Spleen (tissue), 11 donors: ENCODE measurements around the gene ABTB1. TPM values are rescaled to one million over a fixed set of nuclear protein-coding genes. Genes with fewer than 3 reads are reported as not detected.

Experiments
- DNase-seq: peaks from one replicate; pipeline ENCODE4 v3.0.0-alpha.2; 2020
- H3K27ac ChIP-seq, 8 donors: fragments of 200-600 bp; sonication (generic) in 7 of 8; 1 replicate in 4 of 8; 2 replicates in 4 of 8; pipeline versions ENCODE4 v1.5.0 to v1.8.0; 2016 to 2021; ENCODE audit warnings: inconsistent platforms in 4 of 8, mild to moderate bottlenecking in 4 of 8, moderate library complexity in 1 of 8
- H3K27me3 ChIP-seq, 7 donors: fragments of 200-600 bp; sonication (generic) in 6 of 7; replicated peaks in 1 of 7; 1 replicate in 4 of 7; 2 replicates in 3 of 7; pipeline versions ENCODE4 v1.5.0 to v1.8.0; 2016 to 2021; ENCODE audit warnings: inconsistent platforms in 3 of 7, mild to moderate bottlenecking in 1 of 7
- H3K36me3 ChIP-seq, 6 donors: fragments of 200-600 bp; sonication (generic) in 5 of 6; 1 replicate in 4 of 6; 2 replicates in 2 of 6; pipeline versions ENCODE4 v1.5.0 to v1.8.0; 2016 to 2021; ENCODE audit warnings: inconsistent platforms in 2 of 6
- H3K4me1 ChIP-seq, 6 donors: fragments of 200-600 bp; sonication (generic) in 5 of 6; 1 replicate in 3 of 6; 2 replicates in 3 of 6; pipeline versions ENCODE4 v1.5.0 to v1.8.0; 2016 to 2021; ENCODE audit warnings: inconsistent platforms in 3 of 6
- H3K4me3 ChIP-seq, 8 donors: fragments of 200-600 bp; sonication (generic) in 7 of 8; 1 replicate in 4 of 8; 2 replicates in 4 of 8; pipeline versions ENCODE4 v1.5.0 to v1.8.0; 2016 to 2021; ENCODE audit warnings: inconsistent platforms in 4 of 8, mild to moderate bottlenecking in 4 of 8, moderate library complexity in 2 of 8
- H3K9me3 ChIP-seq, 8 donors: fragments of 200-600 bp; sonication (generic) in 7 of 8; 1 replicate in 4 of 8; 2 replicates in 4 of 8; pipeline versions ENCODE4 v1.5.0 to v1.8.0; 2016 to 2021; ENCODE audit warnings: inconsistent platforms in 4 of 8
- POLR2A ChIP-seq, 3 donors: fragments of 450-650 bp; IDR thresholded peaks; one replicate each; pipeline ENCODE4 v1.5.1; 2017; ENCODE audit warnings: antibody characterized with exemption in 3 of 3, mild to moderate bottlenecking in 1 of 3
- POLR2AphosphoS5 ChIP-seq, 3 donors: sonication (generic); formaldehyde crosslinking; IDR thresholded peaks; one replicate each; pipeline ENCODE4 v1.5.1; 2017; ENCODE audit warnings: antibody characterized with exemption in 3 of 3
- WGBS, 5 donors: extraction: QIAGEN DNeasy Blood & Tissue Kit in 3 of 5; methylation state at CpG; one replicate each; pipeline versions ENCODE4 v1.1.5 to v1.1.7; 2013 to 2018; 5-methylcytosine and 5-hydroxymethylcytosine counted together
- intact Hi-C: fragments of 100-400 bp; cut with DNase I; formaldehyde crosslinking; loops from one replicate; pipeline ENCODE4 v1.15.0; 2023; ENCODE audit warnings: low total_unique reads
- polyA plus RNA-seq, 3 donors: library from polyadenylated mRNA; stranded (reverse); fragments of 200-250 nt; gene quantifications; one replicate each; pipeline ENCODE4 v1.2.1, GENCODE V29; 2013
- total RNA-seq, 7 donors: library from RNA; depleted of rRNA in 3 of 7; stranded (reverse); fragments of >200 nt in 3 of 7; fragmentation: NEBNext Ultra II Directional in 4 of 7; extraction: Animal tissue kit (Norgen Biotek cat#: 25700) in 4 of 7; gene quantifications; one replicate each; pipeline versions ENCODE4 v1.1.0 to v1.2.1, GENCODE V29; 2016 to 2021
- TF ChIP-seq, protein P1 (sequence below), 11 experiments: fragments of 200-600 bp in 7 of 11; fragments of 450-650 bp in 4 of 11; sonication (generic) in 4 of 11; IDR thresholded peaks in 8 of 11; conservative IDR thresholded peaks in 3 of 11; 1 replicate in 7 of 11; 2 replicates in 4 of 11; pipeline versions ENCODE4 v1.4.0 to v1.8.0; 2016 to 2021; ENCODE audit warnings: antibody characterized with exemption in 11 of 11, inconsistent platforms in 4 of 11, mild to moderate bottlenecking in 1 of 11
- donor health status: healthy with polysubstance abuse.
- donor health status: DM: no; HTN: no; CAD: no; lungs with moderate emphysema.
- donor health status: DM: no; HTN: no; CAD: no.
- donor health status: Bipolar disorder and iron deficiency.
- donor health status: healthy.
- donor health status: DM: no; HTN: no; CAD: no.
- donor health status: DM: yes; HTN: yes; CAD: no.

The ABTB1 gene
- total and polyA plus RNA-seq, 10 donors, result 57.9 to 172 (median 145) TPM

DNA sequence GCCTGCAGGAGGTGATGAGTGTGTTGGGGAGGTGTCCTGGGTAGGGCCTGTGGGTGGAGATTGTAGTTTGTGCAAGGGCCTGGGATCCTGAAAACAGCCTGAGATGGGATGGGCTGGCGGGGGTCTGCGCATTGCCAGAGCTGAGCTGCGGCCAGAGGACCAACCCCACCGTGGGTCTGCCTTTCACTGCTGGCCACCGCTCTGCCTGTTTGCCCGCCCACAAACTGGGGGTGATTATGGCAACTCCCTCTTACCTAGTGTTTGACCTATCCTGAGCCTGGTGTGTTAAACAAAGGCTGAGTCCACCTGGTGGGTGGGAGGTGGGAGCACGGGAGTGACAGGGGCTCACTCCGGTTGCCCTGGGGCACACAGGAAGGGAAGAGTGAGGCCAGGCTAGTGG, 9.8 kb downstream of the ABTB1 start:
- Histone ChIP-seq H3K36me3 (peaks cover 0 to 49% (median 22%) of the 10 kb centered on the region in 6 donors), H3K27me3 (no peaks in the 10 kb centered on the region), H3K9me3 (no peaks in the 10 kb centered on the region), H3K4me1 (peaks cover 0 to 75% (median 15%) of the 10 kb centered on the region in 6 donors), H3K4me3 (no peak overlapping the region), H3K27ac (peak overlapping the region in 4 of 8 donors; percentile 57 to 96 (median 67))
- TF ChIP-seq POLR2A (IDR thresholded peaks at IDR 0.05) (no peak), POLR2AphosphoS5 (IDR thresholded peaks at IDR 0.05) (peak in 2 of 3 donors; percentile 41 to 72)
- peak; percentile 68 for DNase-seq
- WGBS, 5 donors, result 86 to 96% (median 88%) methylated on average over 7 to 8 of the region's 8 CpGs
- intact Hi-C loops, result no loop called here

DNA sequence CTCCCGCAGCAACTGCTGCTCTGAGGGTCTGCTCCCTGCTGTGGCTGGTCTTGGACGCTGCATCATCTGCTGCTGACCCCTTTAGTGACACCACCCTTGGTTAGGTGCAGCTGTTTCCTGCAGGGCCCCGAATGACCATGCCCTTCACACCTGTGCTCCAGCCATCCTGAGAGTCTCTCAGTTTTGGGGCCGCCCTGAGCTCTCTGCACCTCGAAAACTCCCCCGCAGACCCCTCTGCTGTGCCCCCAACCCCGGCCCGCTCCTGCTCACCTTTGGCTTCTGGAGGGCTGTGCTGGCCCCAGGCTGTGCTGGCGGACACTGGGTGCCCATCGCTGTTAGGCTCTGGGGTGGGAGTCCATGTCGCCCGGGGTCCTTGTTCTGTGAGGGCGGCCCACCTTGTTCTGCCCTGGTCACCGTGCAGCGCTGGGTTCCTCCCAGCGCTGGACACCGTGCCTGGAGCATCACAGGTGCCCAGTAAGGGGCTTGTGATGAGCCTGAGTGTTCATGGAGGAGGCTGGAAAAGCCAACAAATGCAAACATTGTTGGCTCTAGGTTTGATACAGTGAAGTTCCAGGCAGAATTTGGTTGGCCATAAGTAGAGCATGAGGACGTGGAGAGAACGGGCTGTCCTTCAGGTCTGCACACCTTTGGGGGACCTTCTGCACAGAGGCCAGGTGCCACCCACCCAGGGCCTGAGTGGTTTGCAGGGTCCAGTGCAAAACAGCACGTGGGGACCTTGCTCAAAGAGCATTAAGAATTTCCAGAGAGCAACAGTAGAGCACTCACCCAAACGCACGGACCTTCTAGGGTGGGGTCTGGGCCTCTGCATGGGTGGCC, 12.3 kb downstream of the ABTB1 start:
- no peak overlapping the region for H3K4me3 ChIP-seq
- H3K4me1 ChIP-seq, result peaks cover 0 to 50% (median 13%) of the 10 kb centered on the region in 6 donors
- H3K27me3 ChIP-seq, result no peaks in the 10 kb centered on the region
- intact Hi-C loops, result no loop called here
- H3K27ac ChIP-seq, result peak overlapping the region in 1 of 8 donors; percentile 96
- peaks cover 0 to 37% (median 5%) of the 10 kb centered on the region in 6 donors for H3K36me3 ChIP-seq
- peak; percentile 74 for DNase-seq
- no peaks in the 10 kb centered on the region for H3K9me3 ChIP-seq
- 73 to 83% (median 75%) methylated on average over 16 to 22 of the region's 22 CpGs for WGBS, 5 donors
- peak in 2 of 3 donors; percentile 38 to 66 for TF ChIP-seq POLR2AphosphoS5 (IDR thresholded peaks at IDR 0.05)
- TF ChIP-seq POLR2A (IDR thresholded peaks at IDR 0.05), result no peak

DNA sequence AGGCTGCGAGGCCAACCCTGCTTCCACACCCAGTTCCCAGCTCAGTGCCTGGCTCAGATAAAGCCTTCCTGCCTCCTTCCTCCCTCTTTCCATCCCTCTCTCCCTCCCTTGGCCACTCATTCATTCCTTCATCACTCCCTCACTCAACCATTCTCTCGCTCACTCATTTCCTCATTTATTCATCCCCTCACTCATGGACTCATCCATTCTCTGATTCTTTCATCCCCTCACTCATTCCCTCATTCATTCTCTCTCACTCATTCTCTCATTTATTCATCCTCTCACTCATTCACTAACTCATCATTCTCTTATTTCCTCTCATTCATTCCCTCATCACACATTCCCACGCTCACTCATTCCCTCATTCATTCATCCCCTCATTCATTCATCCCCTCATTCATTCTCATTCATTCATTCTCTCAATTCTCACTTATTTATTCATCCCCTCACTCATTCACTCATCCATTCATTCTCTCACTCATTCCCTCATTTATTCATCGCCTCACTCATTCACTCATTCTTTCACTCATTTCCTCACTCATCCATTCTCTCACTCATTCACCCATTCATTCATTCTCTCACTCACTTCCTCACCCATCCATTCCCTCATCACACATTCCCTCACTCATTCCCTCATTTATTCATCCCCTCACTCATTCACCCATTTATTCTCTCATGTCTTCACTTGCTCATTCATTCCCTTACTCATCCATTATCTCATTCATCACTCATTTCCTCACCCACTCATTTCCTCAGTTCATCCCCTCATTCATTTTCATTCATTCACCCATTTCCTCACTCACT, 13.2 kb downstream of the ABTB1 start:
- peak overlapping the region in 1 of 8 donors; percentile 96 for H3K27ac ChIP-seq

DNA sequence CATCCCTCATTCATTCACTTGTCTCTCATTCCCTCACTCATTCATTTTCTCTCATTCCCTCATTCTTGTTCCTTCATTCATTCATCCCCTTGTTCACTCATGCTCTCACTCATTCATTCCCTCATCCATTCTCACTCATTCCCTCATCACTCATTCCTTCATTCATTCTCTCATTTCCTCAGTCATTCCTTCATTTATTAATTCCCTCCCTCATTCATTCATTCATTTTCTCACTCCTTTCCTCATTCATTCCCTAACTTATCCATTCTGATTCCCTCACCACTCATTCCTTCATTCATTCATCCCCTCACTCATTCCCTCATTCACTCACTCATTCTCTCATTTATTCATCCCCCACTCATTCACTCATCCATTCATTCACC, 13.8 kb downstream of the ABTB1 start:
- H3K27me3 ChIP-seq, result no peaks in the 10 kb centered on the region
- intact Hi-C loops, result no loop called here
- H3K27ac ChIP-seq, result no peak overlapping the region
- TF ChIP-seq, protein P1, sequence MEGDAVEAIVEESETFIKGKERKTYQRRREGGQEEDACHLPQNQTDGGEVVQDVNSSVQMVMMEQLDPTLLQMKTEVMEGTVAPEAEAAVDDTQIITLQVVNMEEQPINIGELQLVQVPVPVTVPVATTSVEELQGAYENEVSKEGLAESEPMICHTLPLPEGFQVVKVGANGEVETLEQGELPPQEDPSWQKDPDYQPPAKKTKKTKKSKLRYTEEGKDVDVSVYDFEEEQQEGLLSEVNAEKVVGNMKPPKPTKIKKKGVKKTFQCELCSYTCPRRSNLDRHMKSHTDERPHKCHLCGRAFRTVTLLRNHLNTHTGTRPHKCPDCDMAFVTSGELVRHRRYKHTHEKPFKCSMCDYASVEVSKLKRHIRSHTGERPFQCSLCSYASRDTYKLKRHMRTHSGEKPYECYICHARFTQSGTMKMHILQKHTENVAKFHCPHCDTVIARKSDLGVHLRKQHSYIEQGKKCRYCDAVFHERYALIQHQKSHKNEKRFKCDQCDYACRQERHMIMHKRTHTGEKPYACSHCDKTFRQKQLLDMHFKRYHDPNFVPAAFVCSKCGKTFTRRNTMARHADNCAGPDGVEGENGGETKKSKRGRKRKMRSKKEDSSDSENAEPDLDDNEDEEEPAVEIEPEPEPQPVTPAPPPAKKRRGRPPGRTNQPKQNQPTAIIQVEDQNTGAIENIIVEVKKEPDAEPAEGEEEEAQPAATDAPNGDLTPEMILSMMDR (IDR thresholded peaks at IDR 0.05 in 8 of 11, conservative IDR thresholded peaks at IDR 0.05 in 3 of 11), result no peak
- TF ChIP-seq POLR2A (IDR thresholded peaks at IDR 0.05), result no peak
- no peak for TF ChIP-seq POLR2AphosphoS5 (IDR thresholded peaks at IDR 0.05)
- H3K36me3 ChIP-seq, result peaks cover 0 to 37% (median 1%) of the 10 kb centered on the region in 6 donors
- peaks cover 0 to 39% (median 12%) of the 10 kb centered on the region in 6 donors for H3K4me1 ChIP-seq
- no peak for DNase-seq
- H3K9me3 ChIP-seq, result no peaks in the 10 kb centered on the region
- no peak overlapping the region for H3K4me3 ChIP-seq

More for the DNA sequence above, 13.2 kb downstream of the ABTB1 start:
- H3K36me3 ChIP-seq, result peaks cover 0 to 37% (median 0%) of the 10 kb centered on the region in 6 donors
- H3K4me3 ChIP-seq, result no peak overlapping the region
- TF ChIP-seq POLR2AphosphoS5 (IDR thresholded peaks at IDR 0.05) (peak in 1 of 3 donors; percentile 43), POLR2A (IDR thresholded peaks at IDR 0.05) (no peak)
- TF ChIP-seq, protein P1 (IDR thresholded peaks at IDR 0.05 in 8 of 11, conservative IDR thresholded peaks at IDR 0.05 in 3 of 11), result no peak
- intact Hi-C loops, result no loop called here
- H3K4me1 ChIP-seq, result peaks cover 0 to 42% (median 14%) of the 10 kb centered on the region in 6 donors
- H3K27me3 ChIP-seq, result no peaks in the 10 kb centered on the region
- no peak for DNase-seq
- no peaks in the 10 kb centered on the region for H3K9me3 ChIP-seq
- 78 to 88% (median 84%) methylated on average over 4 of the region's 4 CpGs for WGBS, 5 donors
